ENCODE results near the gene PCBP1.
"Not testable (repeated sequence)": the region's sequence is repeated elsewhere in the genome, so short reads cannot be mapped to it uniquely, and the experiment has no call there.

The PCBP1 gene

GRCh38 chr2:70091364-70091763, 4.1 kb downstream of the PCBP1 start:
- H4K20me1 ChIP-seq (ENCODE audit: control insufficient read depth, insufficient read depth, low read depth, low read length): no peaks in the 10 kb centered on the region
- H3K4me1 ChIP-seq (ENCODE audit: control insufficient read depth, low read length): peaks cover 64% of the 10 kb centered on the region
- TF ChIP-seq EZH2phosphoT487 (IDR thresholded peaks at IDR 0.05; ENCODE audit: borderline replicate concordance, low read length): no peak
- TF ChIP-seq, protein P1, sequence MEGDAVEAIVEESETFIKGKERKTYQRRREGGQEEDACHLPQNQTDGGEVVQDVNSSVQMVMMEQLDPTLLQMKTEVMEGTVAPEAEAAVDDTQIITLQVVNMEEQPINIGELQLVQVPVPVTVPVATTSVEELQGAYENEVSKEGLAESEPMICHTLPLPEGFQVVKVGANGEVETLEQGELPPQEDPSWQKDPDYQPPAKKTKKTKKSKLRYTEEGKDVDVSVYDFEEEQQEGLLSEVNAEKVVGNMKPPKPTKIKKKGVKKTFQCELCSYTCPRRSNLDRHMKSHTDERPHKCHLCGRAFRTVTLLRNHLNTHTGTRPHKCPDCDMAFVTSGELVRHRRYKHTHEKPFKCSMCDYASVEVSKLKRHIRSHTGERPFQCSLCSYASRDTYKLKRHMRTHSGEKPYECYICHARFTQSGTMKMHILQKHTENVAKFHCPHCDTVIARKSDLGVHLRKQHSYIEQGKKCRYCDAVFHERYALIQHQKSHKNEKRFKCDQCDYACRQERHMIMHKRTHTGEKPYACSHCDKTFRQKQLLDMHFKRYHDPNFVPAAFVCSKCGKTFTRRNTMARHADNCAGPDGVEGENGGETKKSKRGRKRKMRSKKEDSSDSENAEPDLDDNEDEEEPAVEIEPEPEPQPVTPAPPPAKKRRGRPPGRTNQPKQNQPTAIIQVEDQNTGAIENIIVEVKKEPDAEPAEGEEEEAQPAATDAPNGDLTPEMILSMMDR (IDR thresholded peaks at IDR 0.05; ENCODE audit: low read depth, low read length, poor library complexity, severe bottlenecking): no peak
- peaks cover 58% of the 10 kb centered on the region for H3F3A ChIP-seq (ENCODE audit: control insufficient read depth, insufficient read depth)
- no peaks in the 10 kb centered on the region for H3K9me3 ChIP-seq (ENCODE audit: control insufficient read depth, insufficient read depth, low read length)
- H3K9me2 ChIP-seq (replicated peaks; ENCODE audit: control insufficient read depth, low read length): no peaks in the 10 kb centered on the region
- H3K4me3 ChIP-seq (ENCODE audit: low read length): no peak overlapping the region
- H3K4me2 ChIP-seq (ENCODE audit: low read length): peak overlapping the region; percentile 12; the same call in 1 of the 2 replicates
- peaks cover 32% of the 10 kb centered on the region for H3K79me2 ChIP-seq (ENCODE audit: control insufficient read depth, low read length)
- no peaks in the 10 kb centered on the region for H3K27me3 ChIP-seq (ENCODE audit: control insufficient read depth, low read length)
- H3K36me3 ChIP-seq (ENCODE audit: control insufficient read depth, low read length): peaks cover 34% of the 10 kb centered on the region
- peak overlapping the region; percentile 88 for H3K27ac ChIP-seq (ENCODE audit: low read depth, low read length)

DNA sequence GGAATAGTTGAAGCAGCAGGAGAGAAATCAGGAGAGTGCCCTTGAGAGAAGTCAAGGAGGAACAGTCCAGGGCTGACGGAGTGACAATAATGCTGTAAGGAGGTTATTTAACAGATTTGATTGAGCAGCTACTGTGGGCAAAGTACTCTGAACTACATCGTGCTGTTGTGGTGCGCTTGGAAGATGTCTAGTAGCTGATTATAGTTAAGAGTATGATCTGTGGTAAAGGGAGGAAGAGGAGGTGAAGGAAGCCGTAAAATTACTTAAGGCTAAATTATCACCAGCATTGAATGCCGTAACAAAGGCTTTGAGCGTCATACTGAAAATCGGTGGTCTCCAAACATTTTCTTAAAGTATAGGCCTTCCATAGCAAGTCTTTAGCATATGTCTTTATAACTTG, 4.5 kb downstream of the PCBP1 start:
- no peak for TF ChIP-seq EZH2phosphoT487 (IDR thresholded peaks at IDR 0.05; ENCODE audit: borderline replicate concordance, low read length)
- H3K4me3 ChIP-seq (ENCODE audit: low read length): no peak overlapping the region
- H3K4me1 ChIP-seq (ENCODE audit: control insufficient read depth, low read length): peaks cover 60% of the 10 kb centered on the region
- peak overlapping the region; percentile 12; the same call in 1 of the 2 replicates for H3K4me2 ChIP-seq (ENCODE audit: low read length)
- no peaks in the 10 kb centered on the region for H3K9me2 ChIP-seq (replicated peaks; ENCODE audit: control insufficient read depth, low read length)
- no peaks in the 10 kb centered on the region for H3K9me3 ChIP-seq (ENCODE audit: control insufficient read depth, insufficient read depth, low read length)
- H4K20me1 ChIP-seq (ENCODE audit: control insufficient read depth, insufficient read depth, low read depth, low read length): no peaks in the 10 kb centered on the region
- H3F3A ChIP-seq (ENCODE audit: control insufficient read depth, insufficient read depth): peaks cover 55% of the 10 kb centered on the region
- peak overlapping the region; percentile 88 for H3K27ac ChIP-seq (ENCODE audit: low read depth, low read length)
- peaks cover 31% of the 10 kb centered on the region for H3K36me3 ChIP-seq (ENCODE audit: control insufficient read depth, low read length)
- no peaks in the 10 kb centered on the region for H3K27me3 ChIP-seq (ENCODE audit: control insufficient read depth, low read length)
- peaks cover 32% of the 10 kb centered on the region for H3K79me2 ChIP-seq (ENCODE audit: control insufficient read depth, low read length)

DNA sequence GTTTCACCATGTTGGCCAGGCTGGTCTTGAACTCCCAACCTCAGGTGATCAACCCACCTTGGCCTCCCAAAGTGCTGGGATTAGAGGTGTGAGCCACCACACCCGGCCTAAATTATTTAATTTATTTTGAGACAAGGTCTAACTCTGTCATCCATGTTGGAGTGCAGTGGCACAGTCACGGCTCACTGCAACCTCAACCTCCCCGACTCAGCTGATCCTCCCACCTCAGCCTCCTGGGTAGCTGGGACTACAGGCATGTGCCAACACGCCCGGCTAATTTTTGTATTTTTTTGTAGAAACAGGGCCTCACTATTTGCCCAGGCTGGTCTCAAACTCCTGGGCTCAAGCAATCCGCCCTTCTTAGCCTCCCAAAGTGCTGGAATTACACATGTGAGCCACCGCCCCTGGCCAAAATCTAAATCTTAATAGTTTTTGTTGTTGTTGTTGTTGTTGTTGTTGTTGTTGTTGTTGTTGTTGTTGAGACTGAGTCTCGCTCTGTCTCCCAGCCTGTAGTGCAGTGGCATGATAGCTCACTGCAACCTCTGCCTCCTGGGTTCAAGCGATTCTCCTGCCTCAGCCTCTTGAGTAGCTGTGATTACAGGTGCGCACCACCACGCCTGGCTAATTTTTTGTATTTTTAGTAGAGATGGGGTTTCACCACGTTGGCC, 5.4 kb downstream of the PCBP1 start:
- not testable (repeated sequence) for H3K9me2 ChIP-seq (replicated peaks; ENCODE audit: control insufficient read depth, low read length); H3K4me2 ChIP-seq (ENCODE audit: low read length); H3K9me3 ChIP-seq (ENCODE audit: control insufficient read depth, insufficient read depth, low read length); H3K27ac ChIP-seq (ENCODE audit: low read depth, low read length); H3K27me3 ChIP-seq (ENCODE audit: control insufficient read depth, low read length); H3K4me3 ChIP-seq (ENCODE audit: low read length); H4K20me1 ChIP-seq (ENCODE audit: control insufficient read depth, insufficient read depth, low read depth, low read length)
- H3K79me2 ChIP-seq (ENCODE audit: control insufficient read depth, low read length): peaks cover 25% of the 10 kb centered on the region
- H3K36me3 ChIP-seq (ENCODE audit: control insufficient read depth, low read length): peaks cover 28% of the 10 kb centered on the region
- H3F3A ChIP-seq (ENCODE audit: control insufficient read depth, insufficient read depth): peaks cover 51% of the 10 kb centered on the region
- H3K4me1 ChIP-seq (ENCODE audit: control insufficient read depth, low read length): peaks cover 60% of the 10 kb centered on the region

GRCh38 chr2:70094171-70094977, 7.1 kb downstream of the PCBP1 start:
- Histone ChIP-seq H3K27ac (ENCODE audit: low read depth, low read length) (peak overlapping the region; percentile 48), H3K79me2 (ENCODE audit: control insufficient read depth, low read length) (peaks cover 8% of the 10 kb centered on the region), H3K4me2 (ENCODE audit: low read length) (peak overlapping the region; percentile 57), H3F3A (ENCODE audit: control insufficient read depth, insufficient read depth) (peaks cover 42% of the 10 kb centered on the region), H3K4me3 (ENCODE audit: low read length) (peak overlapping the region; percentile 42), H4K20me1 (ENCODE audit: control insufficient read depth, insufficient read depth, low read depth, low read length) (no peaks in the 10 kb centered on the region), H3K4me1 (ENCODE audit: control insufficient read depth, low read length) (peaks cover 57% of the 10 kb centered on the region), H3K27me3 (ENCODE audit: control insufficient read depth, low read length) (no peaks in the 10 kb centered on the region), H3K9me2 (replicated peaks; ENCODE audit: control insufficient read depth, low read length) (no peaks in the 10 kb centered on the region), H3K9me3 (ENCODE audit: control insufficient read depth, insufficient read depth, low read length) (no peaks in the 10 kb centered on the region), H3K36me3 (ENCODE audit: control insufficient read depth, low read length) (peaks cover 11% of the 10 kb centered on the region)
- no peak for TF ChIP-seq EZH2phosphoT487 (IDR thresholded peaks at IDR 0.05; ENCODE audit: borderline replicate concordance, low read length)
- TF ChIP-seq, protein P1 (IDR thresholded peaks at IDR 0.05; ENCODE audit: low read depth, low read length, poor library complexity, severe bottlenecking): peak; percentile 22

All from DOHH2 (cell line).